Cardiac muscle cell (in vitro differentiated cells and primary cell): ENCODE measurements around the gene TLK1. TPM values are rescaled to one million over a fixed set of nuclear protein-coding genes. Genes with fewer than 3 reads are reported as not detected.

Source experiments
- DNase-seq, 2 donors: peaks; one replicate each; pipeline versions ENCODE4 v3.0.0 to v3.0.0-alpha.2; 2010 to 2017; ENCODE audit warnings: low read depth in 1 of 2, low spot score in 1 of 2
- H3K27ac ChIP-seq: fragments of 200-600 bp; sonication (generic); 2 replicates; pipeline ENCODE4 v1.5.1; 2016
- H3K27me3 ChIP-seq: fragments of 200-600 bp; sonication (generic); 2 replicates; pipeline ENCODE4 v1.6.0; 2016; ENCODE audit warnings: control low read depth
- H3K36me3 ChIP-seq: fragments of 200-600 bp; sonication (generic); 2 replicates; pipeline ENCODE4 v1.5.1; 2016; ENCODE audit warnings: control low read depth
- H3K4me1 ChIP-seq: fragments of 200-600 bp; sonication (generic); 2 replicates; pipeline ENCODE4 v1.8.1; 2017; ENCODE audit warnings: low read depth, mild to moderate bottlenecking, mixed run types
- H3K4me3 ChIP-seq: fragments of 200-600 bp; sonication (generic); 2 replicates; pipeline ENCODE4 v1.5.1; 2016; ENCODE audit warnings: mild to moderate bottlenecking
- H3K9me3 ChIP-seq: fragments of 200-600 bp; sonication (generic); 2 replicates; pipeline ENCODE4 v1.5.1; 2017; ENCODE audit warnings: low read depth, mild to moderate bottlenecking, control low read depth
- polyA plus RNA-seq: library from polyadenylated mRNA; unstranded; fragments of >200 nt; fragmentation: Nextera tagmentation; extraction: Ambion mirVana; gene quantifications from 2 replicates; pipeline ENCODE4 v1.2.1, GENCODE V29; 2016
- total RNA-seq: library from RNA; depleted of rRNA; stranded (reverse); fragments of >200 nt; gene quantifications from 2 replicates; pipeline ENCODE4 v1.2.3, GENCODE V29; 2016
- TF ChIP-seq, protein P1 (sequence below): IDR thresholded peaks from 2 replicates; pipeline ENCODE4 v1.5.1; 2012; ENCODE audit warnings: low read depth, mild to moderate bottlenecking, low read length

Gene TLK1
- total and polyA plus RNA-seq, 2 experiments from 2014 or later: 10.1 to 29.2 TPM

DNA sequence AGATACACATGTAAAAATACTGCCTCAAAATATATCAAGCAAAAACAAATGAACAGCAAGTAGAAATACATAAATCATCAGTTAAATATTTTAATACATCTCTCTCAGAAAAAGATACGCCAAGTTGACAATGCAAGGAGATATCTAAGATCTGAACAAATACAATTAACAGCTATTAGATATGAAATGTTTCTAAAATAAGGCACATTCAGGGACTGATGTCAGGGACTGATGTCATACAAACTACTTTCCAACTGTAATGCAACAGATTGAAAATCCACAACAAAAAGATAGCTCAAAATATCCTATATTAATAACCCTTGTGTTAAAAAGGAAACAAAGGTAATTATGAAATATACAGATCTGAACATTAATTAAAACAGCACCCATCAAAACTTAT lies 51.7 kb downstream of the TLK1 start:
- H3K4me1 ChIP-seq: no peaks in the 10 kb centered on the region
- H3K27ac ChIP-seq: no peak overlapping the region
- no peaks in the 10 kb centered on the region for H3K9me3 ChIP-seq
- no peak for DNase-seq
- no peak overlapping the region for H3K4me3 ChIP-seq
- TF ChIP-seq, protein P1, sequence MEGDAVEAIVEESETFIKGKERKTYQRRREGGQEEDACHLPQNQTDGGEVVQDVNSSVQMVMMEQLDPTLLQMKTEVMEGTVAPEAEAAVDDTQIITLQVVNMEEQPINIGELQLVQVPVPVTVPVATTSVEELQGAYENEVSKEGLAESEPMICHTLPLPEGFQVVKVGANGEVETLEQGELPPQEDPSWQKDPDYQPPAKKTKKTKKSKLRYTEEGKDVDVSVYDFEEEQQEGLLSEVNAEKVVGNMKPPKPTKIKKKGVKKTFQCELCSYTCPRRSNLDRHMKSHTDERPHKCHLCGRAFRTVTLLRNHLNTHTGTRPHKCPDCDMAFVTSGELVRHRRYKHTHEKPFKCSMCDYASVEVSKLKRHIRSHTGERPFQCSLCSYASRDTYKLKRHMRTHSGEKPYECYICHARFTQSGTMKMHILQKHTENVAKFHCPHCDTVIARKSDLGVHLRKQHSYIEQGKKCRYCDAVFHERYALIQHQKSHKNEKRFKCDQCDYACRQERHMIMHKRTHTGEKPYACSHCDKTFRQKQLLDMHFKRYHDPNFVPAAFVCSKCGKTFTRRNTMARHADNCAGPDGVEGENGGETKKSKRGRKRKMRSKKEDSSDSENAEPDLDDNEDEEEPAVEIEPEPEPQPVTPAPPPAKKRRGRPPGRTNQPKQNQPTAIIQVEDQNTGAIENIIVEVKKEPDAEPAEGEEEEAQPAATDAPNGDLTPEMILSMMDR: no peak
- H3K27me3 ChIP-seq: no peaks in the 10 kb centered on the region
- no peaks in the 10 kb centered on the region for H3K36me3 ChIP-seq

DNA sequence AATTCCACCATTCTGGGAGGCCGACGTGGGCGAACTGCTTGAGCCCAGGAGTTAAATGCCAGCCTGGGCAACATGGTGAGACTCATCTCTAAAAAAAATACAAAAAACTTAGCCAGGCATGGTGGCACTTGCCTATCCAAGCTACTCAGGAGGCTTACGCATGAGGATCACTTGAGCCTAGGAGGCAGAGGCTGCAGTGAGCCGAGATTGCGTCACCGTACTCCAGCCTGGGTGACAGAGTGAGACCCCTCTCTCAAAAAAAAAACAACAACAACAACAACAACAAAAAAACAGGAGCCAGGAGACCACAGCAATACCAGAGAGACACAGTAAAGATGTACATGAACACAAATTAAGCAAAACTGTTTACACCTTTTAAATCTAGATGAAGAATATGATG lies 52.9 kb downstream of the TLK1 start:
- Histone ChIP-seq H3K4me3 (no peak overlapping the region), H3K36me3 (no peaks in the 10 kb centered on the region), H3K27me3 (no peaks in the 10 kb centered on the region), H3K4me1 (no peaks in the 10 kb centered on the region), H3K9me3 (no peaks in the 10 kb centered on the region), H3K27ac (no peak overlapping the region)
- no peak for DNase-seq
- TF ChIP-seq, protein P1: no peak

GRCh38 chr2:171104379-171104778 lies 56.3 kb downstream of the TLK1 start:
- DNase-seq: no peak
- no peak overlapping the region for H3K4me3 ChIP-seq
- H3K27me3 ChIP-seq: no peaks in the 10 kb centered on the region
- H3K36me3 ChIP-seq: no peaks in the 10 kb centered on the region
- no peak overlapping the region for H3K27ac ChIP-seq
- H3K9me3 ChIP-seq: no peaks in the 10 kb centered on the region
- TF ChIP-seq, protein P1: no peak
- H3K4me1 ChIP-seq: no peaks in the 10 kb centered on the region

- TF ChIP-seq, protein P1: no peak
- Histone ChIP-seq H3K9me3 (no peaks in the 10 kb centered on the region), H3K4me1 (no peaks in the 10 kb centered on the region), H3K36me3 (no peaks in the 10 kb centered on the region), H3K27me3 (no peaks in the 10 kb centered on the region), H3K4me3 (no peak overlapping the region), H3K27ac (no peak overlapping the region)
- no peak for DNase-seq
Measured at GRCh38 chr2:171102802-171103201, 57.9 kb downstream of the TLK1 start.

DNA sequence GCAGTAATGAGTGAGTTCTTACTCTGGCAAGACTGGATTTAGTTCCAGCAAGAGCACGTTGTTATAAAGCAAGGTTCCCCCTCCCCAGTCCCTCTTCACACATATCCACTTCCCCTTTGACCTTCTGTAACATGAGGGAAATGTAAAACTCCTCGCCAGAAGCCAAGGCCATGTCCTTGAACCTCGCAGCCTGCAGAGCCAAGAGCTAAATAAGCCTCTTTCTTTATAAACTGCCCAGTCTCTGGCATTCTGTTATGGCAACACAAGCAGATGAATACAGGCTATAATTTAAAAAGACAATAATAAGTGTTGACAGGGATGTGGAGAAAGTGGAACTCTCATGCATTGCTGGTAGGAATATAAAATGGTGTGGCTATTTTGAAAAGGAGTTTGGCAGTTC lies 60.3 kb downstream of the TLK1 start:
- Histone ChIP-seq H3K27me3 (no peaks in the 10 kb centered on the region), H3K4me3 (no peak overlapping the region), H3K27ac (no peak overlapping the region), H3K4me1 (no peaks in the 10 kb centered on the region), H3K36me3 (no peaks in the 10 kb centered on the region), H3K9me3 (no peaks in the 10 kb centered on the region)
- no peak for DNase-seq
- TF ChIP-seq, protein P1: no peak

GRCh38 chr2:171098607-171099006 lies 62.1 kb downstream of the TLK1 start:
- no peak overlapping the region for H3K27ac ChIP-seq
- H3K36me3 ChIP-seq: no peaks in the 10 kb centered on the region
- no peaks in the 10 kb centered on the region for H3K27me3 ChIP-seq
- H3K9me3 ChIP-seq: no peaks in the 10 kb centered on the region
- DNase-seq: no peak
- no peaks in the 10 kb centered on the region for H3K4me1 ChIP-seq
- TF ChIP-seq, protein P1: no peak
- no peak overlapping the region for H3K4me3 ChIP-seq
